BLaER1 (cell line): ENCODE data around the gene BRD8.

ENCODE experiments used
- H3K27ac ChIP-seq: shearing (Covaris generic); formaldehyde crosslinking; 2 replicates; pipeline ENCODE4 v1.8.1; 2022
- H3K27me3 ChIP-seq: shearing (Covaris generic); formaldehyde crosslinking; 2 replicates; pipeline ENCODE4 v1.8.1; 2022
- H3K36me3 ChIP-seq: shearing (Covaris generic); formaldehyde crosslinking; 2 replicates; pipeline ENCODE4 v1.8.1; 2022
- H3K4me1 ChIP-seq: shearing (Covaris generic); formaldehyde crosslinking; 2 replicates; pipeline ENCODE4 v1.8.1; 2022
- H3K4me2 ChIP-seq: shearing (Covaris generic); formaldehyde crosslinking; 2 replicates; pipeline ENCODE4 v1.8.1; 2022
- H3K4me3 ChIP-seq: shearing (Covaris generic); formaldehyde crosslinking; 2 replicates; pipeline ENCODE4 v1.8.1; 2022
- H3K9ac ChIP-seq: shearing (Covaris generic); formaldehyde crosslinking; 2 replicates; pipeline ENCODE4 v1.8.1; 2022
- H3K9me3 ChIP-seq: shearing (Covaris generic); formaldehyde crosslinking; 2 replicates; pipeline ENCODE4 v1.8.1; 2022
- H4K20me1 ChIP-seq: shearing (Covaris generic); formaldehyde crosslinking; 2 replicates; pipeline ENCODE4 v1.8.1; 2022
- Cebpa-rat ChIP-seq: shearing (Covaris generic); IDR thresholded peaks from 2 replicates; pipeline ENCODE4 v1.8.1; 2022

The BRD8 gene

GRCh38 chr5:138107213-138107612, 71.2 kb downstream of the BRD8 start:
- Histone ChIP-seq H3K36me3 (no peaks in the 10 kb centered on the region), H3K4me1 (peaks cover 12% of the 10 kb centered on the region), H4K20me1 (no peaks in the 10 kb centered on the region), H3K27ac (no peak overlapping the region), H3K27me3 (no peaks in the 10 kb centered on the region), H3K4me2 (no peak overlapping the region), H3K9ac (no peak overlapping the region), H3K4me3 (no peak overlapping the region), H3K9me3 (no peaks in the 10 kb centered on the region)
- TF ChIP-seq Cebpa-rat, result no peak

GRCh38 chr5:138105709-138106108, 72.7 kb downstream of the BRD8 start:
- Histone ChIP-seq H3K27ac (no peak overlapping the region), H3K36me3 (no peaks in the 10 kb centered on the region), H3K9me3 (no peaks in the 10 kb centered on the region), H3K27me3 (no peaks in the 10 kb centered on the region), H4K20me1 (no peaks in the 10 kb centered on the region), H3K4me1 (peaks cover 14% of the 10 kb centered on the region), H3K9ac (no peak overlapping the region), H3K4me3 (no peak overlapping the region), H3K4me2 (no peak overlapping the region)
- no peak for TF ChIP-seq Cebpa-rat

- no peaks in the 10 kb centered on the region for H3K27me3 ChIP-seq
- 0 out of 2 replicates have a peak overlapping the region, but pooled peaks have one; percentile 1 for H3K27ac ChIP-seq
- no peak overlapping the region for H3K9ac ChIP-seq
- no peak overlapping the region for H3K4me3 ChIP-seq
- peak overlapping the region; percentile 29 for H3K4me2 ChIP-seq
- no peaks in the 10 kb centered on the region for H3K9me3 ChIP-seq
- TF ChIP-seq Cebpa-rat, result no peak
- no peaks in the 10 kb centered on the region for H4K20me1 ChIP-seq
- peaks cover 14% of the 10 kb centered on the region for H3K4me1 ChIP-seq
- no peaks in the 10 kb centered on the region for H3K36me3 ChIP-seq
Observed at GRCh38 chr5:138103319-138103637, 75.2 kb downstream of the BRD8 start.

- H3K4me2 ChIP-seq, result peak overlapping the region; percentile 29
- no peaks in the 10 kb centered on the region for H3K9me3 ChIP-seq
- H3K9ac ChIP-seq, result no peak overlapping the region
- no peaks in the 10 kb centered on the region for H3K27me3 ChIP-seq
- peaks cover 14% of the 10 kb centered on the region for H3K4me1 ChIP-seq
- H4K20me1 ChIP-seq, result no peaks in the 10 kb centered on the region
- H3K36me3 ChIP-seq, result no peaks in the 10 kb centered on the region
- H3K27ac ChIP-seq, result 0 out of 2 replicates have a peak overlapping the region, but pooled peaks have one; percentile 1
- H3K4me3 ChIP-seq, result no peak overlapping the region
- no peak for TF ChIP-seq Cebpa-rat
Observed at GRCh38 chr5:138102454-138103318, 75.7 kb downstream of the BRD8 start.

GRCh38 chr5:138096997-138097828, 81.2 kb downstream of the BRD8 start:
- no peak for TF ChIP-seq Cebpa-rat
- Histone ChIP-seq H4K20me1 (no peaks in the 10 kb centered on the region), H3K4me2 (no peak overlapping the region), H3K4me3 (no peak overlapping the region), H3K36me3 (no peaks in the 10 kb centered on the region), H3K9me3 (no peaks in the 10 kb centered on the region), H3K9ac (no peak overlapping the region), H3K4me1 (peaks cover 31% of the 10 kb centered on the region), H3K27me3 (no peaks in the 10 kb centered on the region), H3K27ac (no peak overlapping the region)

- Histone ChIP-seq H3K9ac (no peak overlapping the region), H3K9me3 (no peaks in the 10 kb centered on the region), H3K36me3 (no peaks in the 10 kb centered on the region), H3K4me2 (no peak overlapping the region), H4K20me1 (no peaks in the 10 kb centered on the region), H3K27me3 (no peaks in the 10 kb centered on the region), H3K27ac (no peak overlapping the region), H3K4me1 (peaks cover 32% of the 10 kb centered on the region), H3K4me3 (no peak overlapping the region)
- no peak for TF ChIP-seq Cebpa-rat
Observed at GRCh38 chr5:138096363-138096762, 82.1 kb downstream of the BRD8 start.

GRCh38 chr5:138095100-138095907, 83.1 kb downstream of the BRD8 start:
- Histone ChIP-seq H3K36me3 (no peaks in the 10 kb centered on the region), H3K27me3 (no peaks in the 10 kb centered on the region), H3K27ac (no peak overlapping the region), H3K4me1 (peaks cover 32% of the 10 kb centered on the region), H4K20me1 (no peaks in the 10 kb centered on the region), H3K4me2 (no peak overlapping the region), H3K9ac (no peak overlapping the region), H3K4me3 (no peak overlapping the region), H3K9me3 (no peaks in the 10 kb centered on the region)
- no peak for TF ChIP-seq Cebpa-rat

- Histone ChIP-seq H3K27me3 (no peaks in the 10 kb centered on the region), H3K36me3 (no peaks in the 10 kb centered on the region), H3K4me2 (peak overlapping the region; percentile 45), H3K4me3 (no peak overlapping the region), H3K4me1 (peaks cover 32% of the 10 kb centered on the region), H3K9ac (no peak overlapping the region; the same call in 1 of the 2 replicates), H3K27ac (no peak overlapping the region; the same call in 1 of the 2 replicates), H3K9me3 (no peaks in the 10 kb centered on the region), H4K20me1 (no peaks in the 10 kb centered on the region)
- TF ChIP-seq Cebpa-rat, result no peak
Observed at GRCh38 chr5:138093036-138093435, 85.4 kb downstream of the BRD8 start.

GRCh38 chr5:138092301-138092700, 86.1 kb downstream of the BRD8 start:
- Histone ChIP-seq H3K9ac (no peak overlapping the region), H3K27me3 (no peaks in the 10 kb centered on the region), H3K4me3 (no peak overlapping the region), H3K4me2 (peak overlapping the region; percentile 45), H3K27ac (peak overlapping the region; percentile 14; the same call in 1 of the 2 replicates), H4K20me1 (no peaks in the 10 kb centered on the region), H3K36me3 (no peaks in the 10 kb centered on the region), H3K4me1 (peaks cover 32% of the 10 kb centered on the region), H3K9me3 (no peaks in the 10 kb centered on the region)
- no peak for TF ChIP-seq Cebpa-rat
